Measurements from ENCODE around the gene RAB28. TPM values are rescaled to one million over a fixed set of nuclear protein-coding genes. Genes with fewer than 3 reads are reported as not detected.

Gene RAB28
- total and polyA plus RNA-seq, 2 experiments from 2014 or later = 15.3 to 23.9 TPM

DNA sequence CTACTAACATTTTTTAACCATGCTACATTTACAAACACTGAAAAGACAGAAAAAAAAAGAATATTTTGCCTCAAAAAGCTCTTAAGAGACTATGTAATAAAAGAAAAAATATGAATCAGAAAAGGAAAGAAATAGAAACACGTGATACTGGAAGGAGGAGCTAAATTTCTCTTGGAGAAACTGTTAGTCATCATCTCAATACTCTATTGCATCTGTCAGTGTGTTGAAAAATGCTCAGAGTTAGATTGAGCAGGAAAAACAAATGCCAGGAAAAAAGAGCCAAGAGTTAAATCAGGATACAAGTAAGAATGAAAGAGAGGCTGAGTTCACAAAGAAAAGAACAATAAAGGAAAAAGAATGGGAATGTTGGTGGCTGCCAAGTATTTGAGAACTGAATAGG lies 2.6 kb downstream of the RAB28 start (continued):
- TF ChIP-seq, protein P1, sequence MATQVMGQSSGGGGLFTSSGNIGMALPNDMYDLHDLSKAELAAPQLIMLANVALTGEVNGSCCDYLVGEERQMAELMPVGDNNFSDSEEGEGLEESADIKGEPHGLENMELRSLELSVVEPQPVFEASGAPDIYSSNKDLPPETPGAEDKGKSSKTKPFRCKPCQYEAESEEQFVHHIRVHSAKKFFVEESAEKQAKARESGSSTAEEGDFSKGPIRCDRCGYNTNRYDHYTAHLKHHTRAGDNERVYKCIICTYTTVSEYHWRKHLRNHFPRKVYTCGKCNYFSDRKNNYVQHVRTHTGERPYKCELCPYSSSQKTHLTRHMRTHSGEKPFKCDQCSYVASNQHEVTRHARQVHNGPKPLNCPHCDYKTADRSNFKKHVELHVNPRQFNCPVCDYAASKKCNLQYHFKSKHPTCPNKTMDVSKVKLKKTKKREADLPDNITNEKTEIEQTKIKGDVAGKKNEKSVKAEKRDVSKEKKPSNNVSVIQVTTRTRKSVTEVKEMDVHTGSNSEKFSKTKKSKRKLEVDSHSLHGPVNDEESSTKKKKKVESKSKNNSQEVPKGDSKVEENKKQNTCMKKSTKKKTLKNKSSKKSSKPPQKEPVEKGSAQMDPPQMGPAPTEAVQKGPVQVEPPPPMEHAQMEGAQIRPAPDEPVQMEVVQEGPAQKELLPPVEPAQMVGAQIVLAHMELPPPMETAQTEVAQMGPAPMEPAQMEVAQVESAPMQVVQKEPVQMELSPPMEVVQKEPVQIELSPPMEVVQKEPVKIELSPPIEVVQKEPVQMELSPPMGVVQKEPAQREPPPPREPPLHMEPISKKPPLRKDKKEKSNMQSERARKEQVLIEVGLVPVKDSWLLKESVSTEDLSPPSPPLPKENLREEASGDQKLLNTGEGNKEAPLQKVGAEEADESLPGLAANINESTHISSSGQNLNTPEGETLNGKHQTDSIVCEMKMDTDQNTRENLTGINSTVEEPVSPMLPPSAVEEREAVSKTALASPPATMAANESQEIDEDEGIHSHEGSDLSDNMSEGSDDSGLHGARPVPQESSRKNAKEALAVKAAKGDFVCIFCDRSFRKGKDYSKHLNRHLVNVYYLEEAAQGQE (IDR thresholded peaks at IDR 0.05; ENCODE audit: unreplicated experiment) = no peak
- no peak for TF ChIP-seq EZH2 (IDR thresholded peaks at IDR 0.05; ENCODE audit: low read depth, unreplicated experiment)
- TF ChIP-seq ZNF331 (CRISPR knock-in tag; IDR thresholded peaks at IDR 0.05; ENCODE audit: low read depth) = no peak
- TF ChIP-seq CREB1 (CRISPR knock-in tag; IDR thresholded peaks at IDR 0.05; ENCODE audit: low read depth) = no peak
- TF ChIP-seq STAT1 (IDR thresholded peaks at IDR 0.05; ENCODE audit: unreplicated experiment) = no peak
- TF ChIP-seq, protein P2, sequence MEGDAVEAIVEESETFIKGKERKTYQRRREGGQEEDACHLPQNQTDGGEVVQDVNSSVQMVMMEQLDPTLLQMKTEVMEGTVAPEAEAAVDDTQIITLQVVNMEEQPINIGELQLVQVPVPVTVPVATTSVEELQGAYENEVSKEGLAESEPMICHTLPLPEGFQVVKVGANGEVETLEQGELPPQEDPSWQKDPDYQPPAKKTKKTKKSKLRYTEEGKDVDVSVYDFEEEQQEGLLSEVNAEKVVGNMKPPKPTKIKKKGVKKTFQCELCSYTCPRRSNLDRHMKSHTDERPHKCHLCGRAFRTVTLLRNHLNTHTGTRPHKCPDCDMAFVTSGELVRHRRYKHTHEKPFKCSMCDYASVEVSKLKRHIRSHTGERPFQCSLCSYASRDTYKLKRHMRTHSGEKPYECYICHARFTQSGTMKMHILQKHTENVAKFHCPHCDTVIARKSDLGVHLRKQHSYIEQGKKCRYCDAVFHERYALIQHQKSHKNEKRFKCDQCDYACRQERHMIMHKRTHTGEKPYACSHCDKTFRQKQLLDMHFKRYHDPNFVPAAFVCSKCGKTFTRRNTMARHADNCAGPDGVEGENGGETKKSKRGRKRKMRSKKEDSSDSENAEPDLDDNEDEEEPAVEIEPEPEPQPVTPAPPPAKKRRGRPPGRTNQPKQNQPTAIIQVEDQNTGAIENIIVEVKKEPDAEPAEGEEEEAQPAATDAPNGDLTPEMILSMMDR (conservative IDR thresholded peaks at IDR 0.05; ENCODE audit: low read depth in 2 of 2) = no peak

DNA sequence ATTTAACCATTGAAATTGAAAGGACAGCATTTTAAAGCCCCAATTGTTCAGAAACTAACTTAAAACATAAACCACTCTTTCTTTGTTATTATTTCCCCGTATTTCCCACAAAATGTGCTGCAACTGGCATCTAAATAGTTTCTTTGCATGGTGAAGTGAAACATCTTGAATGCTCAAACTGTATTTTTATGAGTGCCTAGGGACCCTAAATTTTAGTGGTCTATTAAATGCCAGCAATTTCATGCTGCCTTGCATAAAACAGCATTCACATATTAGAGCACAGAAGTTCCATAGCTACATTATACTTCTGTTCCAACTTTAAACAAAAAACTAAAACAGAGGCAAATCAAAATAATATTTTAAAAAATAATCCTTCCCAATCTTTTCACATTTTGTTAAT lies 5.4 kb downstream of the RAB28 start:
- TF ChIP-seq ZNF114 (CRISPR knock-in tag; IDR thresholded peaks at IDR 0.05) = no peak
- TF ChIP-seq JUNB (IDR thresholded peaks at IDR 0.05; ENCODE audit: unreplicated experiment) = no peak
- H3K27me3 Mint-ChIP-seq (ENCODE audit: insufficient read depth, low read depth, poor library complexity) = peaks cover 9% of the 10 kb centered on the region
- Histone ChIP-seq H3K36me3 (ENCODE audit: insufficient read depth) (no peaks in the 10 kb centered on the region), H3K9me2 (ENCODE audit: insufficient read depth) (no peaks in the 10 kb centered on the region), H3K4me3 (no peak overlapping the region), H3K4me2 (no peak overlapping the region), H3K79me2 (replicated peaks; ENCODE audit: insufficient read depth) (peaks cover 37% of the 10 kb centered on the region), H3K27me3 (ENCODE audit: insufficient read depth) (no peaks in the 10 kb centered on the region), H3K27ac (ENCODE audit: low read depth) (no peak overlapping the region), H2AFZ (no peak overlapping the region), H4K20me1 (replicated peaks; ENCODE audit: insufficient read depth) (0 out of 2 replicates have a peak, but pooled peaks cover 7% of the 10 kb centered on the region), H3F3A (replicated peaks; ENCODE audit: low read depth) (0 out of 2 replicates have a peak, but pooled peaks cover 2% of the 10 kb centered on the region), H3K4me1 (ENCODE audit: insufficient read depth) (peaks cover 9% of the 10 kb centered on the region)
- peaks cover 15% of the 10 kb centered on the region for H3K4me1 Mint-ChIP-seq
- no peaks in the 10 kb centered on the region for H3K9me3 Mint-ChIP-seq
- H3K27ac Mint-ChIP-seq = no peak overlapping the region
- no peak for DNase-seq (ENCODE audit: low spot score)
- no peaks in the 10 kb centered on the region for H3K36me3 Mint-ChIP-seq (ENCODE audit: low read depth)
- no peak for ATAC-seq
- H3K4me3 Mint-ChIP-seq = no peak overlapping the region

DNA sequence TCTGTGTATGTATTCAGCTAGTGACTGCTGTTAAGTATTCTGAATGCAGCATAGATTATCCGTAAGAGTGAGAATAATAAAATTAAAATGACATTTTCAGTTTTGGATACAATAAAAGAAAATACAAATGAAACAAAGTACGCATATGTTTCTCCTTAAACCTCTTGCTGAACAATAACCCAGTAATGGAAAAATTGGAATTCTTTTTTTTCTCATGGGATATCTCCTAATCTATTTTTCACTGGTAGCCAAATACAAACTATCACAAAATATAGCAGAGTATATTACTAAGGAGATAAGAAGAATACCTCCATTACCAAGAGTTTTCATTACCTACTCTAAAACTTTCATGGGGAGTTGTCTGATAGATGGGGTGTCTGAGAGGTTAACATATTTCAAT lies 6.0 kb downstream of the RAB28 start:
- Histone ChIP-seq H4K20me1 (replicated peaks; ENCODE audit: insufficient read depth) (0 out of 2 replicates have a peak, but pooled peaks cover 5% of the 10 kb centered on the region), H3K4me3 (no peak overlapping the region), H3K27me3 (ENCODE audit: insufficient read depth) (no peaks in the 10 kb centered on the region), H3K79me2 (replicated peaks; ENCODE audit: insufficient read depth) (peaks cover 34% of the 10 kb centered on the region), H3K9me2 (ENCODE audit: insufficient read depth) (no peaks in the 10 kb centered on the region), H2AFZ (no peak overlapping the region), H3F3A (replicated peaks; ENCODE audit: low read depth) (0 out of 2 replicates have a peak, but pooled peaks cover under 1% of the 10 kb centered on the region), H3K27ac (ENCODE audit: low read depth) (no peak overlapping the region), H3K4me2 (no peak overlapping the region), H3K4me1 (ENCODE audit: insufficient read depth) (peaks cover 9% of the 10 kb centered on the region), H3K36me3 (ENCODE audit: insufficient read depth) (no peaks in the 10 kb centered on the region)
- TF ChIP-seq STAT1 (IDR thresholded peaks at IDR 0.05; ENCODE audit: unreplicated experiment) = no peak
- Mint-ChIP-seq H3K36me3 (ENCODE audit: low read depth) (no peaks in the 10 kb centered on the region), H3K27ac (no peak overlapping the region), H3K9me3 (no peaks in the 10 kb centered on the region), H3K27me3 (ENCODE audit: insufficient read depth, low read depth, poor library complexity) (peaks cover 3% of the 10 kb centered on the region), H3K4me3 (no peak overlapping the region), H3K4me1 (peaks cover 15% of the 10 kb centered on the region)
- DNase-seq (ENCODE audit: low spot score) = no peak
- no peak for ATAC-seq
